Fibroblast of peridontal ligament (primary cell): ENCODE data around the gene CD48.

Experiments
- DNase-seq: peaks from one replicate; pipeline ENCODE4 v3.0.0-alpha.2; 2010; ENCODE audit errors: extremely low read depth

Gene CD48

GRCh38 chr1:160711602-160712311, at the start of gene CD48:
CD48 (minus strand) TSS chr1:160711822; CDS start chr1:160711763, 59 bp downstream.
- DNase-seq: no peak

DNA sequence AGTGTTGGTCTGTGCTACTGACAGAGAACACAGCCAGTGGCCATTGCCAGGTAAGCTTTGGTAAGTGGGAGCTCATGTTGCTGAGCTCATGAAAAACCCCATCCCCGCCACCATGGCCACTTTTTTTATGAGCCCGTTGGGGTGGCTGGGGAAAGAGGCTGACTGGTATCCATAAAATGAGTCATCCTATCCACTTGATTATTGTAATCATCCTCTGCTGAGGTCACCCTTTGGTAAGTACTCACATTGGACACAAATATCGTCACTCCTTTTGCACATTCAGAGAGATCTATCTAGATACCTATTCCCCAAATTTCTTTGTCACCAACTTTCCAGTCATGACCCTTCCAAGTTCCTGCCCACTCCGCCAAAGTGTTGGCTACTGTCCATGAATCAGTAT, 49.4 kb upstream of the CD48 start:
- no peak for DNase-seq

DNA sequence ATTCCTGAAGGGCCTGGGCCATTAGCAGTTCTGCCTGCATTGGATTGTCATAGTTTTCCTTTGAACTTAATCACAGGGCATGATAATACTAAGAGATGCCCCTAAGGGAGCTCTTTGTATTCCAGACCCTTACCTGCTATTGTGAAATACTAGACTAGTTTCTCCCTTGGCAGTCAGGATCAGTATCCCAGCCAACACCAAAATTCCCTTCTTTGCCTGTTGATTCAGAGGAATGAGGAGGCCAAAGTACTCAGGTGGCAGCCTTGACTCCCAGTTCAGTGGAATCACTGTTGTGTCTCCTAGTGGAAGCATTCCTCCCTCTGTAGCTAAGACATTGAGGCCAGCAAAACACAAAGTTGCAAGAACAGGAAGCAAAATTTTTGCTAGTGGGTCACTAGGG, 48.1 kb upstream of the CD48 start:
- no peak for DNase-seq

DNA sequence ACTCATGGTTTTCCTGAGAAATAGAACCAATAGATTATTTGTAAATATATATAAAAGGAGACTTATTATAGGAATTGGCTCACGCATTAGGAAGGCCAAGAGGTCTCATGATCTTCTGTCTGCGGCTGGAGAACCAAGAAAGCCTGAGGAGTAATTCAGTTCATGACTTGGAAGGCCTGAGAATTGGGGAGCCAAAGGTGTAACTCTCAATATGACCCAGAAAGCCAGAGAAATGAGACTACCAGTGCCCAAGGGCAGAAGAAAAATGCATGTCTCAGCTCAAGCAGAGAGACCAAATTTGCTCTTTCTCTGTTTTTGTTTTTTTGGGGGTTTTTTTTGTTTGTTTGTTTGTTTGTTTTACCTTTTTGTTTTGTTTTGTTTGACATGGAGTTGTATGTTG, 46.9 kb upstream of the CD48 start:
- DNase-seq: no peak

DNA sequence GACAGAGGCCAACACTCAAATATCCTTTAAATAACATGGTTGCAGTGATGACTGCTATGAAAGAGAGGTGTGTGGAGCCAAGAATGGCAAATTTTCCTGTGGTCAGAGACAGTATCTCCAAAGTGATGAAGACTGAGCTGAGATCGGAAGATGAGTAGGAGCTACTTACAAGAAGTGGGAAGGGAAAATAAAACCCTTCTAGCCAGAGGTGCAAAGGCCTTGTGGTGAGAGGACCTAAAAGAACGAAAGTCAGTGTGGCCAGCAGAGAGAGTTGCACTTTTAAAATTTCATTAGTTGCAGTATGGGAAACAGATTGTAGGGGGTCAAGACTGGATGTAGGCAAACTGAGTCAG, 45.2 kb upstream of the CD48 start:
- DNase-seq: no peak

DNA sequence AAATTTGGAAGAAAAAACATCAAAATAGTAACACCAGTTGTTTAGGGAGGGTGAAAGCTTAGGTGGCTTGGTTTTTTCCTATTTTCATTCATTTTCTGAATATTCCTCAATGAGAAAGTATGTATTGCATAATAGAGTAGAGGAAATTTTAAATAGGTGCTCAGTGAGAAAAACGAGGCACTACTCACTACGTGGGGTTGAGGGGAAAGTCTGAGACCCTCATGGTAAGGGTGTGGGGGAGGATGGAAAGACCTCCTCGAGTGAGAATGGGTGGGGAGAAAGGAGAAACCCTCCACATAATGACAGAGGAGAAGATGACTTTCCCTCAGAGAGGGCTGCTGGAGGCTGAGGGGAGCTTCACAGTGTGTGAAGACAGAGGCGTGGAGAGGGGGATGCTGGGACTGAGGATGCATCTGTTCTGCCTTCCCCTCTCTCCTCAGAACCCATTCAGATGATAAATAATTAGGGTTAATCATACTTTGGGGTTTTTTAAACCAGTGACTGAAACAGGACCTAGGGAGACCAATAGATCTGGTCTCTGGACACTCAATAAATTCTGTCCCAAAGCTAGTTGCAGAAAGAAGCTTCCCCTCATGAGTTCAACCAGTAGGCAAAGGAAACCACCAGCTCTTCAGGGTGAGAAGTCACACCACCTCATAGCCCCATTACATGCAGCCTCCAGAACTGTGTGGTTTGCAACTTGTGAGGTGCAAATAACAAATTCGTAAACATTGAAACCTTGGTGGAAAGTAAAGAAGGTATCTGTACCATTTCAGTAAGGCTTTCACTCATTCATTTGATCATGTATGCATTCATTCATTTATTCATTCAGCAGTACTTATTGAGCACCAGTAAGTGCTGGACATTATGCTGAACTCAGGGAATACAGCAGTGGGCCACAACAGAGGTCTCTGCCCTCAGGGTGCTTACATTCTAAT, 44.6 kb upstream of the CD48 start:
- DNase-seq: no peak

- no peak for DNase-seq
Measured at GRCh38 chr1:160755461-160755860, 43.8 kb upstream of the CD48 start.

DNA sequence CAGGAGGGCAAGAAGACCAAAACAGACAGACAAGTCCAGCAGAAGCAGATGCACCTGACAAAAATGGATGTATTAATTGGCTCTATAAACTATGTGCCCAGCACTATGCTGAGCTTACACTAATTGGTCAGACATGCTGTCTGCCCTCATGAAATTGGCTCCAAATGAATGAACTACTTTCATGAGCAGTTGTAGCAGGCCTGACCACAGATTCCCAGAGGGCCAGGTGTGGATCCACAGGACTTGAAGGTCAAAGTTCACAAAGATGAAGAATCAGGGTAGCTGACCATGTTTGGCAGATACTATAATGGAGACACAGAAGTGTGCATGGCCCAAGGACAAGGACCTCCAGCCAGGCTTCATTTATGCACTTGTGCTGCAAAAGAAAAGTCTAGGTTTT, 42.0 kb upstream of the CD48 start:
- no peak for DNase-seq

DNA sequence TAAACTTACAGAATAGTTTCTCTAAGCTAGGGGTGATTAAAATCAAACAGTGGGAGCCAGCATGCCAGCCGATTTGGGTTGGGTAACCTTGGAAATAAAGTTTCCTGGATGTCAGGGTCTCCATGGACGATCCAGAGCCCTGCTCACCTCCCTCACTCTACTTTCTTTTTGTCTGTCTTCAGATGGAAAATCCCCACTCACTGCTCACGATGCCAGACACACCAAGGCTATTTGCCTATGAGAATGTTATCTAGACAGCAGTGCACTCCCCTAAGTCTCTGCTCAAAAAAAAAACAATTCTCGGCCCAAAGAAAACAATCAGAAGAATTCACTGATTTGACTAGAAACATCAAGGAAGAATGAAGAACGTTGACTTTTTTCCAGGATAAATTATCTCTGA, 41.3 kb upstream of the CD48 start:
- DNase-seq: no peak

DNA sequence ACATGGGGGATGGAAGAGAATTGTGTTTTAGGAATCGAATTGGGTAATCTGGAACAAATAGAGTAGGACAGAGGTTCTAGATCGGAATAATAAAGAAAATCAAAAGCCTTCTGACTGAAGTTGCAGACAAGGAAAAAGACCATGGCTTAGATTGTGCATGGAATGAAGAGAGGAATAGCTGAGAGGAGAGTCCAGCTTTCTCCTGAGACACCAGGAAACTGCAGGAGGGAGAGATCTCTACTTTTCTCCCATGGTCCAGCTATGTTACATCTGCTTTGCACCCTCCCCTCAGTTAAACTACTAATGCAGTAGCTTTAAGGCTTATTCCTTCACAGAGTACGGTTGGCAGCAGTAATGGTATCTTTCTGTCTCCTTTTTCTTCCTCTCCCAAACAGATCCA, 40.8 kb upstream of the CD48 start:
- no peak for DNase-seq

DNA sequence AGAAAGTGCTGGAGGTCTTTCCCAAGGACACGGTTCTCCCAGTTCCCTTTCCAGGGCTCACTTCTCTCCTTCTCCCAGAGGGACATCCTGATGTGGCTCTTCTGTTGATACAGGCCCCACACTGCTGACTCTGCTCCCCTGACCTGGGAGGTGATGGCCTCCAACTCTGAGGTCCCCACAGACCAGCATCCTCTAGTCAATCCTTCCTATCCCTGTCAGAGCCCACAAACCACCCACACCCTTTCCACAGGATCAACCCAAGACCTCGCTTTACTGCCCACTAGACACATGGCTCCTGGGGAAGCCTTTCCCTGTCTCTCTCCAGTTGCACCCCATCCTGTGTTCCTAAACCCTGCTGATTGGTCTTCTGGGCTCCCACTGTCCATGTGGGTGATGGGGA, 39.0 kb upstream of the CD48 start:
- no peak for DNase-seq

GRCh38 chr1:160748878-160749269, 37.3 kb upstream of the CD48 start:
- DNase-seq: no peak

GRCh38 chr1:160748181-160748877, 36.7 kb upstream of the CD48 start:
- no peak for DNase-seq

- DNase-seq: no peak
Measured at GRCh38 chr1:160747717-160748116, 36.1 kb upstream of the CD48 start.

DNA sequence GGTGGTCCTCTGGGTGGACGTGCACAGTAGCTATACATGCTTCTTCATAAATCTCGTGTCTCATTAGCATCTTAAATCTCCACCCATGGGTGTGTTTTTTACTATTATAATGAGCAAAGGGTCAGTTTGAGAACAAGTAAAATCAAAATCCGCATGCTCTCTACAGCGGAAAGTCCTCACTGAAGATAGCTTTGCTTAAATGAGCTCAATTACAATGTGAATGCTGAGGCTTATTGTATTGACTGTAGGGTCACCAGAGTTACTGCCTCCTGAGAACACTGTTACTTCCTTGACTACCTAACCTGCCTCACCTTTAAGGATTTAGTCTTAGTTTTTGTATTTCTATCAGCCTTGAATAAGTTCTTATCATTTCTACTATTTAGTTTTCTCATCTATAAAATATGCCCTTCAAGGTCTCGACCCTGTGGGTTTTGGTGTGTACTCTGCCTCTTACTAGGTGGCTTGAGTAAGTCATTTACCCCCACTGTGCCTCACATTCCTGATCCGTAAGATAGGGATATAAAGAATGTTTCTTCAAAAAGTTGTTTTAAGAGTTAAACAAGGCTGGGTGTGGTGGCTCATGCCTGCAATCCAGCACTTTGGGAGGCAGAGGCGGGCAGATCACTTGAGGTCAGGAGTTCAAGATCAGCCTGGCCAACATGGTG, 35.3 kb upstream of the CD48 start:
- no peak for DNase-seq

- no peak for DNase-seq
Measured at GRCh38 chr1:160745551-160745950, 33.9 kb upstream of the CD48 start.

DNA sequence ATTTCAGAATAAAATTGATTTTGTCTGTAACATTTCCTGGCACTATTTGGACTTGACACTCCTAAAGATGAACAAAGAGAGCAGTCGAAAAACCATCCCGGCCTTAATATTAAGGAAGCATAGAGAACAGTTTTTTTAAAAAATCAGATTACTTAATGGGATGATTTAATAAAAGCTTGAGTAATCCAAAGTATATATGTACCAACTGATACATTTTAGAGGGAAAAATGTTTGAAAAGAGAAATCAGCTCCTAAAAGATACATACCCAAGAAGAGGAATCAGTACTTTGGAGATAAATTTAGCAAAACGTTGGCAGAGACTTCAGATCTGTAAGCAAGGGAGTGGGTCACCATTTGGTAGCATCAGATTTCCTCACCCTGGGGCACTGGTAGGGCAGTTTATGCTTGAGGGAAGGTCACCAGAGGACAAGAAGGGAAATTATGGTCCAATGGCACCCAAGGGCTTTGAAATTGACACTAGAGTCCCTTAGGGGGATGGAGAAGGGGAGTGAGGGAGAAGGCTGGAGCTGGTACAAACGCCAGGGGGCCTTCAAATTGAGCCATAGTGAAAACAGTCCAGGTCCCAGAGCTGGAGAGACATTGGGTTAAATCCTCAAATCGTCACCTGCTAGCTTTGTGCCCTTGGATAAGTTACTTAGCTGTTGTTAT, 33.4 kb upstream of the CD48 start:
- DNase-seq: no peak

- no peak for DNase-seq
Measured at GRCh38 chr1:160744199-160744851, 32.7 kb upstream of the CD48 start.

- DNase-seq: no peak
Measured at GRCh38 chr1:160743266-160743665, 31.6 kb upstream of the CD48 start.

DNA sequence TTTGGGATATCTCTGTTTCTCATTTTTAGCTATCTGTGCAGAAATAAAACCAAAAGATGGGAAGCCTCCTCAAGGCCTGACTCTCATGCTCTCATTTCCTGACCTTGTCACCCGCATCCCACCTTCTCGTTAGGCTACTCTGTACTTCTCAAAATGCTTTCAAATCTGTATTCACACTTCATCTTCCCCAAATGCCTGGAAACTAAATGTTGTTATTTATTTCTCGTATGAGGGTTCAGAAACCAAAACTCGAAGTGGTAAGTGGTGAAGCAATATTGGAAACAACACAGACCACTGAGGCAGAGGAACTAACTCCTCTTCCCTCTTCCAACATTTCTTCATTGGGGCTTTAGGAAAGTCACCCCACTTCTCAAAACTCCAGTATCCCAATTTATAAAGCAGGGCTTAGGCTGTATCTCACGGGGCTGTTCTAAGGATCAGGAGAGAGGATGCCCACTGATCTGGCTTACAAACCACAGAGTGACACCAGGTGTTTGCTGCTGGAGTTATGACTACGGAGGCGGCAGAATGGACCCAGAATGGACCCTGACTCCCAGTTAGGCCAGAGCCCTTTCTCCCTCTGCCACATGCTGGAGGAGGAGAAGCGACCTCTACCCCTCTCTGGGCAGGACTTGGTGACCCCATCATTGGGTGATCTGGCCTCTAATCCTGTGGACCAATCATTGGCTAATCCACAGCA, 31.0 kb upstream of the CD48 start:
- no peak for DNase-seq
